Memory B cell (primary cell): Measurements from ENCODE around the gene PDP2.

ENCODE experiments used
- ATAC-seq: fragments of 150-1000 bp; cut with Tn5 transposase; 2 replicates; pipeline ENCODE4 v1.10.0; 2021; ENCODE audit warnings: low read depth, mild to moderate bottlenecking, moderate library complexity
- DNase-seq, 2 donors: peaks; one replicate each; pipeline ENCODE4 v3.0.0; 2022; ENCODE audit warnings: low spot score in 2 of 2
- H3K27ac Mint-ChIP-seq: one replicate; pipeline ENCODE4 v1.8.0; 2022; ENCODE audit warnings: mild to moderate bottlenecking, moderate library complexity, mixed read lengths
- H3K27me3 Mint-ChIP-seq: one replicate; pipeline ENCODE4 v1.8.0; 2022; ENCODE audit warnings: mixed read lengths
- H3K36me3 Mint-ChIP-seq: one replicate; pipeline ENCODE4 v1.8.0; 2022; ENCODE audit warnings: mild to moderate bottlenecking, mixed read lengths
- H3K4me1 Mint-ChIP-seq: one replicate; pipeline ENCODE4 v1.8.0; 2022; ENCODE audit warnings: mixed read lengths
- H3K4me3 Mint-ChIP-seq: one replicate; pipeline ENCODE4 v1.8.0; 2022; ENCODE audit warnings: mild to moderate bottlenecking, moderate library complexity, mixed read lengths
- H3K9me3 Mint-ChIP-seq: one replicate; pipeline ENCODE4 v1.8.0; 2022; ENCODE audit warnings: mixed read lengths

PDP2 gene

GRCh38 chr16:66846831-66847230 is 33.5 kb upstream of the PDP2 start:
- no peak overlapping the region for H3K27ac Mint-ChIP-seq
- no peak overlapping the region for H3K4me3 Mint-ChIP-seq
- H3K9me3 Mint-ChIP-seq, result no peaks in the 10 kb centered on the region
- peaks cover 6% of the 10 kb centered on the region for H3K4me1 Mint-ChIP-seq
- no peaks in the 10 kb centered on the region for H3K36me3 Mint-ChIP-seq
- H3K27me3 Mint-ChIP-seq, result peaks cover 25% of the 10 kb centered on the region
- ATAC-seq, result no peak
- DNase-seq, result no peak

GRCh38 chr16:66847533-66848067 is 32.7 kb upstream of the PDP2 start:
- ATAC-seq (no peak), DNase-seq (no peak)
- Mint-ChIP-seq H3K27ac (no peak overlapping the region), H3K27me3 (peaks cover 22% of the 10 kb centered on the region), H3K4me3 (no peak overlapping the region), H3K9me3 (no peaks in the 10 kb centered on the region), H3K36me3 (no peaks in the 10 kb centered on the region), H3K4me1 (peaks cover 6% of the 10 kb centered on the region)

GRCh38 chr16:66848172-66848571 is 32.1 kb upstream of the PDP2 start:
- H3K4me3 Mint-ChIP-seq, result no peak overlapping the region
- peaks cover 6% of the 10 kb centered on the region for H3K4me1 Mint-ChIP-seq
- no peaks in the 10 kb centered on the region for H3K36me3 Mint-ChIP-seq
- DNase-seq (no peak), ATAC-seq (no peak)
- H3K27me3 Mint-ChIP-seq, result peaks cover 18% of the 10 kb centered on the region
- no peaks in the 10 kb centered on the region for H3K9me3 Mint-ChIP-seq
- H3K27ac Mint-ChIP-seq, result no peak overlapping the region

- H3K27me3 Mint-ChIP-seq, result peaks cover 16% of the 10 kb centered on the region
Measured at GRCh38 chr16:66849021-66849420, 31.3 kb upstream of the PDP2 start.

GRCh38 chr16:66849549-66849948 is 30.8 kb upstream of the PDP2 start:
- no peak overlapping the region for H3K27ac Mint-ChIP-seq

More at GRCh38 chr16:66849021-66849420, 31.3 kb upstream of the PDP2 start:
- H3K4me3 Mint-ChIP-seq, result no peak overlapping the region
- no peaks in the 10 kb centered on the region for H3K36me3 Mint-ChIP-seq
- DNase-seq, result no peak
- no peak for ATAC-seq
- peaks cover 4% of the 10 kb centered on the region for H3K4me1 Mint-ChIP-seq
- no peaks in the 10 kb centered on the region for H3K9me3 Mint-ChIP-seq
- H3K27ac Mint-ChIP-seq, result no peak overlapping the region

GRCh38 chr16:66850115-66850815 is 30.1 kb upstream of the PDP2 start:
- Mint-ChIP-seq H3K9me3 (no peaks in the 10 kb centered on the region), H3K4me3 (no peak overlapping the region), H3K4me1 (peaks cover 4% of the 10 kb centered on the region), H3K27ac (no peak overlapping the region), H3K27me3 (peaks cover 12% of the 10 kb centered on the region), H3K36me3 (no peaks in the 10 kb centered on the region)
- ATAC-seq, result peak; percentile 45
- no peak for DNase-seq

More at GRCh38 chr16:66849549-66849948, 30.8 kb upstream of the PDP2 start:
- H3K4me3 Mint-ChIP-seq, result no peak overlapping the region
- ATAC-seq (no peak), DNase-seq (no peak)
- H3K9me3 Mint-ChIP-seq, result no peaks in the 10 kb centered on the region
- peaks cover 4% of the 10 kb centered on the region for H3K4me1 Mint-ChIP-seq
- no peaks in the 10 kb centered on the region for H3K36me3 Mint-ChIP-seq
- peaks cover 16% of the 10 kb centered on the region for H3K27me3 Mint-ChIP-seq

- no peak for ATAC-seq
- peaks cover 7% of the 10 kb centered on the region for H3K27me3 Mint-ChIP-seq
- H3K36me3 Mint-ChIP-seq, result no peaks in the 10 kb centered on the region
- H3K4me1 Mint-ChIP-seq, result no peaks in the 10 kb centered on the region
- no peak for DNase-seq
- no peak overlapping the region for H3K27ac Mint-ChIP-seq
- no peak overlapping the region for H3K4me3 Mint-ChIP-seq
- H3K9me3 Mint-ChIP-seq, result no peaks in the 10 kb centered on the region
Measured at GRCh38 chr16:66851166-66851964, 28.9 kb upstream of the PDP2 start.

GRCh38 chr16:66853261-66854139 is 26.8 kb upstream of the PDP2 start:
- Mint-ChIP-seq H3K36me3 (no peaks in the 10 kb centered on the region), H3K4me1 (peaks cover 4% of the 10 kb centered on the region), H3K4me3 (no peak overlapping the region), H3K27ac (no peak overlapping the region), H3K27me3 (peaks cover under 1% of the 10 kb centered on the region), H3K9me3 (no peaks in the 10 kb centered on the region)
- no peak for DNase-seq
- no peak for ATAC-seq

GRCh38 chr16:66856184-66856730 is 24.1 kb upstream of the PDP2 start:
- no peaks in the 10 kb centered on the region for H3K36me3 Mint-ChIP-seq
- ATAC-seq (no peak), DNase-seq (no peak)
- H3K9me3 Mint-ChIP-seq, result no peaks in the 10 kb centered on the region
- H3K27me3 Mint-ChIP-seq, result peaks cover 2% of the 10 kb centered on the region
- H3K27ac Mint-ChIP-seq, result no peak overlapping the region
- H3K4me1 Mint-ChIP-seq, result peaks cover 4% of the 10 kb centered on the region
- H3K4me3 Mint-ChIP-seq, result no peak overlapping the region

GRCh38 chr16:66856801-66857200 is 23.5 kb upstream of the PDP2 start:
- Mint-ChIP-seq H3K36me3 (no peaks in the 10 kb centered on the region), H3K4me3 (no peak overlapping the region), H3K4me1 (peaks cover 4% of the 10 kb centered on the region), H3K9me3 (no peaks in the 10 kb centered on the region), H3K27me3 (peaks cover 2% of the 10 kb centered on the region), H3K27ac (no peak overlapping the region)
- DNase-seq, result no peak
- ATAC-seq, result no peak

GRCh38 chr16:66857437-66857836 is 22.9 kb upstream of the PDP2 start:
- no peak for ATAC-seq
- Mint-ChIP-seq H3K9me3 (no peaks in the 10 kb centered on the region), H3K4me3 (no peak overlapping the region), H3K4me1 (peaks cover 4% of the 10 kb centered on the region), H3K27me3 (peaks cover 2% of the 10 kb centered on the region), H3K36me3 (no peaks in the 10 kb centered on the region), H3K27ac (no peak overlapping the region)
- DNase-seq, result no peak

- no peaks in the 10 kb centered on the region for H3K36me3 Mint-ChIP-seq
- ATAC-seq (no peak), DNase-seq (no peak)
- H3K27ac Mint-ChIP-seq, result no peak overlapping the region
- no peaks in the 10 kb centered on the region for H3K9me3 Mint-ChIP-seq
- no peak overlapping the region for H3K4me3 Mint-ChIP-seq
- H3K27me3 Mint-ChIP-seq, result peaks cover 2% of the 10 kb centered on the region
- peaks cover 4% of the 10 kb centered on the region for H3K4me1 Mint-ChIP-seq
Measured at GRCh38 chr16:66858740-66859396, 21.4 kb upstream of the PDP2 start.

GRCh38 chr16:66859397-66860068 is 20.8 kb upstream of the PDP2 start:
- H3K4me1 Mint-ChIP-seq, result peaks cover 4% of the 10 kb centered on the region
- H3K4me3 Mint-ChIP-seq, result no peak overlapping the region
- no peaks in the 10 kb centered on the region for H3K9me3 Mint-ChIP-seq
- no peak for ATAC-seq
- peaks cover 2% of the 10 kb centered on the region for H3K27me3 Mint-ChIP-seq
- DNase-seq, result no peak
- H3K36me3 Mint-ChIP-seq, result no peaks in the 10 kb centered on the region
- H3K27ac Mint-ChIP-seq, result no peak overlapping the region
